ENCODE results near the gene S100A1. TPM values are rescaled to one million over a fixed set of nuclear protein-coding genes. Genes with fewer than 3 reads are reported as not detected.
"Not testable (repeated sequence)": the region's sequence is repeated elsewhere in the genome, so short reads cannot be mapped to it uniquely, and the experiment has no call there.

The S100A1 gene
- polyA plus RNA-seq, 3 donors = 21.0 to 29.1 (median 26.7) TPM

DNA sequence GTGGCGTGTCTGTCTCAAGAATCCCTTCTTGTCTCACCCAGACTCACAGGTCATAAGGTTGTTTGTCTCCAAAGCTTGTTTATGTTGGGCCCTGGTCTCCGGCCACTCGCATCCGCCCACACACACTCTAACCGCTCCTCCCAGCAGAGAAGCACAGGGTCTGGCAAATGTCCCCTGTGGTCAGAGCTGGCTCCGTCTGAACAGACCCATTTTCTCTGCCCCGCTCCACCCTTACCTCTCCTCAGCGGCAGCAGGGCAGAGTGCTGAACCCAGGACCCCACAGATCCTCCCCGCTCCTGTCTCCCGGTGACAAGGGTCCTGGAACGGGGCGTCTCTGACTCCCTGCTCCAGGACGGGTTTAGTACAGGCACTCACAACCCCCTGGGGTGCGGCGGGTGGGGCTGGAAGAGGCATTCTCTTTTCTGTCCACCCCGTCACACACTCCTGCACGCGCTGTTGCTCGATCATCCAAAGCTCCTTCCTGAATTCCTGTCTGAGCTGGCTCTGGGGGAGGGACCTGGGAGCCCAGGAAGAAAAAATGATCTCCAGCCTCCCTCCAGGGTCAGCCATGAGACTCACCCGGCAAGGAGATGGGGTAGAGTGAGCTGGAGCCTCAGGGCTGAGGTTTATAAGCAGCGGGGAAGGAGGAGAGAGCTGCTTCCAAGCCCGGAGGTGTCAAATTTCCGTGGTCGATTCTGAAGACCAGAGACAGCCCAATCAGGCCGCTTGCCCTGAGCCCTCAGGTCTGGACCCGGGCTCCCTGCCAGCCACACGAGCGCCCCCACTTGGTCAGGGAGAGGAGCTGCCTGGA, 1.1 kb upstream of the S100A1 start, which contains the start of gene S100A13:
Gene S100A13 (minus strand): TSS at position 602 of the 811 bp plus-strand sequence. CDS start 1,033 bp downstream, outside the sequence.
- DNase-seq = peak; percentile 91

DNA sequence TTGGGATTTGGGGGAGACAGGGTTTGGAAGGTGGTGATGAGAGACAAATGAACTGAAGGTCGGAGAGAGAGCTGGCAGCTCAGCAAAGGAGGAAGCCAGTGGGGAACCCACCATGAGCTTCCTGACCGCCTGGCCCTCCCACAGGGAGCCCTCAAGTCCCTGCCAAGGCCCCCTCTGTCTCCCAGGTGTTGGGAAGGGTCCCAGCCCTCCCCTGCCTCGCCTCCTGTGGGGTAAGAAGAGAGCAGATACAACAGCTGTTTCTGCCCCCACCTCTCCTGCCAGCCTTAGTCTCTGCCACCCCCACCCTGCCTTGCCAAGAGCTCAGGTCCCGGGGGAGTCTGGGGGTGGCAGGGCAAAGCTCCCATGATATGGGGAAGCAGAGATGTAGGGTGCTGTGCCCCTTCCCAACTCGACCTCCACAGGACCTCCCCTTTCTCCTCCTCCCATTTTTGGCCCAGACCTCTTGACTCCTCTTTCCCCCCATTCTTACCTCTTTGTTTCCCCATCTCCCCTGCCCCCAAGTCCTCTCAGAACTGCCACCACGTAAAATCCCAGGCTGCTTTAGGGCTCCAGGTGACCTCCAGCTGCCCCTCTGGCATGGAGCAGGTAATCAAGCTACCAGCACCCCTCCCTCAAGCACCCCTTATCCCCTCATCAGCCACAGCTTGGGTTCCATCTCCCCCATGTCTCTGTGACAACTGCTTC, 556 bp downstream of the S100A1 start:
- DNase-seq = no peak

DNA sequence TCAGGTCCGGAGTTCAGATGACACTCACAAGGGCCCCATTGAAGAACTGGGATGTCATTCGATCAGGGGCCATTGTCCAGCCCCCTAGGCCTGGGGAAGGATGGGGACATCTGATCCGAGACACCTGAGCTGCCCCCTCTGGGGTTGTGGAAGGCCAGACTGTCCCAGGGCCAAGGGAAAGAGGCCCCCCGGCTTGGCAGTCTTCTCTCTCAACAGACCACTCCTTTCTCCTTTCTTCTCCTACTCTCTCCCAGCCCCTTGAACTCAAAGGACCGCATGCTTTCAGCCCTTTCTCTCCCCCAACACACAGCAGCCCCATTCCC, 1.1 kb downstream of the S100A1 start:
- no peak for DNase-seq

DNA sequence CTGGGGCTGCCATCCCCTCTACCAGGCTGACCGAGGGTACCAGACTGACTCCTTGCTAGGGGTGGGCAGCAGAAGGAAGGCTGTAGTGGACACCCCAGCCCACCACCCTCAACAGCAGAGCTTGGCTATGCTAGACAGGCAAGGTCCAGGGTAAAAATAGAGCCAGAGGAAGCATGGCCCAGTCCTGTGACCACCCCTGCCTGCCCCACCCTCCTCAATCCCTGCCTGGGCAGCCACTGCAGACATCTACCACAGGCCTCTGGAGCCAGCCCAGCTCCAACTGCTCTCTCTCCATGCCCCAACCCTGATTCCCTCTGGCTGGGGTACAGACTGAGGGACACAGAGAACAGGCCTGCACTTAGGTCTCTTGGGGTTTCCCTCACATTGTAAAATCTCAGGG, 1.7 kb downstream of the S100A1 start:
- DNase-seq = no peak

DNA sequence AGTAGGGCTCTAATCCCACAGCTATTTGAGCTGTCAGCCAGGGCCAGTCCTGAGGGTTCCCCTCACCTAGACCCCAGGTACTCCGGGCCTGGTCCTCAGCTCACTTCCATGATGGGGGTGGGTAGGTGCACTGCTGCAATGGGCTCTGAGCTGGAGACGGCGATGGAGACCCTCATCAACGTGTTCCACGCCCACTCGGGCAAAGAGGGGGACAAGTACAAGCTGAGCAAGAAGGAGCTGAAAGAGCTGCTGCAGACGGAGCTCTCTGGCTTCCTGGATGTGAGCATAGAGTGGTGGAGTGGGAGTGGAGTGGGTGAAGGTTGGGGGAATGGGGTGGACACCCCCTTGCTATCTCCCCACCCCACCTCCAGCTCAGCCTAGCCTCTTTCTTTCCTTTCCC, 2.1 kb downstream of the S100A1 start:
- DNase-seq = no peak

DNA sequence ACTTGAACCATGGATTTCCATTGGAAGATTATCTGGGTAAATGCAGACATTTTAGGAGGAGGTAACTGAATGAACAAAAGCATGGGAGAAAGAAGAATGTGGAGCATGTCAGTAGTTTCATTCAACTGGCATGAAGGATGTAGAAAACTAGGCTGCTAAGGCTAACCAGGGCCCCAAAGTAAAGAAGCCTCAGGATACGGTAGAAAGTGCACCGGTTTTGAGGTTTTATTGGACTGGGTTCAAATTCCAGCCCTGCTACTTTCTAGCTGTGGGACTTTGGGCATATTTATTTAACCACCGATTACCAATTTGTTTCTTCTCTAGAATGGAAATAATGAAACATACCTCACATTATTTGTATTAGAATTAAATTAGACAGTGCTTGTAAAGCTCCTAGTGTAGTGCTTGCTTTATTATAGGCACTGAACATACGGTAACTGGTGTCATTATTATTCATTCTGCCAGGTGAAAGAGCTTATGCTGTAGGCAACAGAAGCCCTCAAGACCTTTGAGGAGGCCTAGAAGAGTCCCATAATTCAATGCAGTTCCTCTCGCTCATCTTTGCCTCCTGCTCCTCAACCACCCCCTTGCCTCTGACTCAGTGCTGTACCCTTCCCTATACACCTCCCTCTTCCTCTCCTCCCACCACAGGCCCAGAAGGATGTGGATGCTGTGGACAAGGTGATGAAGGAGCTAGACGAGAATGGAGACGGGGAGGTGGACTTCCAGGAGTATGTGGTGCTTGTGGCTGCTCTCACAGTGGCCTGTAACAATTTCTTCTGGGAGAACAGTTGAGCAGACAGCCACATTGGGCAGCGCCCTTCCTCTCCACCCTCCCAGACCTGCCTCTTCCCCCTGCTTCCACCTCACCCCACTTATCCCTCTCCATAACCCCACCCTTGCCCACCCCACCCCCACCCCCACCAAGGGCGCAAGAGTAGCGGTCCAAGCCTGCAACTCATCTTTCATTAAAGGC, 3.1 kb downstream of the S100A1 start:
- DNase-seq = no peak

DNA sequence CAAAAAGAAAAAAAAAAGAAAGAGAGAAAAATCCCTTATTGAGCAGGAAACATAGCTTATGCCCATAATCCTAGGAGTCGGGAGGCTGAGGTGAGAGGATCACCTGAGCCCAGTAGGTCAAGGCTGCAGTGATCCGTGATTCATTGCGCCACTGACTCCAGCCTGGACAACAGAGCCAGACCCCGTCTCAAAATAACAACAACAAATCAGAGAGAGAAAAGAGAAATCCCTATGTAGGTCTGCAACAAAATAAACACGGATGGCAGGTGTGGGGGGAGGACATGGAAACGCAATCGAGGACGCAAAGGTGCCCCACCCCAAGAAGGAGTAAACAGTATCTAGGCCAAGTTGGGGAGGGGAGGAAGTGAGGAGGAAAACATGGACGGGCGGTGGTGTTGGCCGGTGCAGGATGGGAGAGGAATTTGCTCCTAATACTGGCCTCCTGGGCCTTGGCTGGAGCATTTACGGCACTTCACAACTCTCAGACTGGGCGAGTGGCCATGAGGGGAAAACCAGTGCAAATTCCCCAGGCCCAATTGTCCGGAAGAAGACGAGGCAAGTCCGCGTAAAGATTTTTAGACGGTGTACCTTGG, 5.0 kb downstream of the S100A1 start:
- no peak for DNase-seq

DNA sequence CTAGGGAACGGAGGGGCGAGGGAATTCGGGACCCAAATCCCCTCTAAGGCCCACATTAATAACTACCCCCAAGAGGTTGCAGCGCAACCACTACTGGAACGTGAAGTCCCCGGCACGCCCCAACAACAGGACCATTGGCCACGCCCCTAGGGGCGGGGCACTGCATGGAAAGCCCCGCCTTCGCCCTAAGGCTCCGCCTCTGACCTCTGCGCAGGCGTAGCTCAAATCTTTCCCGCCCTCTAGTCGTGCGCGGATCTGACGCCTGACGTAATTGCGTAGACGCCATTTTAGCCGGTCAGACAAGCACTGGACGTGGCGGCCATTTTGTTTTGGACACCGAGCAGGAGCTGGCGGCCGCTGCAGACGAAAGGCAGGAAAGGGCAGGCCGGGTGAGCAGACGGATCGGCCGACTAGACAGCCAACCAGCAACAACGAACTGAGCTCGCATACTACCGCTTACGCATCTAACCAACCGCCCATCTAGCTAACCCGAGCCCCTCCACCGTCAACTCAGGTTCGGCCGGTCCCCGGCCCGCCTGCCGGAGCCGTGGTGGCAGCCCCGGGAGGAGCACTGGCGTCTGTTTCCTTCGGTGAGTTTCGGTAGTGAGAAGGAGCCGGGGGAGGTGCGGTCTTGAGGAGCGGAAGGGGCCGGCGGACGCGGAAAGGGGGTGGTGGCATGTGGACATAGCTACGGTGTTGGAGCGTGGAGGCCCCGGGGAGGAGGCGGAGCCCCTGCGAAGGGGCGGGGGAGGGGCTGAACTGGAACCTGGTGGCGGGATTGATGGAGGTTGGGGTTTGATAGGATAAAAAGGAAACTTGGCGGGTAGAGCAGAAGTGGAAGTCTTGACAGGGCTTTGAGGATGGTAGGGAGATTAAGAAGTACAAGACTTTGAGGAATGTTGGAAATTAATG, 5.8 kb downstream of the S100A1 start, which contains the start of gene CHTOP:
Gene CHTOP (plus strand): TSS at position 313 of the 912 bp plus-strand sequence. CDS start 2,523 bp downstream, outside the sequence.
- peak; percentile 98 for DNase-seq

DNA sequence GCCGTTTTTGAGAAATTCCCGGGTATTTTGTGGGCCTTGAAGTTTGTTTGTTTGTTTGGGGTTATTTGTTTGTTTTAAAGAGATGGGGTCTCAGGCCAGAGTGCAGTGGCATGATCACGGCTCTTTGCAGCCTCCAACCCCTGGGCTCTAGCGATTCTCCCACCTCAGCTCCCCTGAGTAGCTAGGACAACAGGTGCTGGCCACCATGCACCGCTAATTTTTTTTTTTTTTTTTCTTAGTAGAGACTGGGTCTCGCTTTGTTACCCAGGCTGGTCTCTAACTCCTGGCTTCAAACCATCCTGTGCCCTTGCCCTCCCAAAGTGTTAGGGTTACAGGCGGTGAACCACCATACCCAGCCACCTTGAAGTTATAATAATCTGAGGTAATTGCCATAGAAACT, 7.6 kb downstream of the S100A1 start:
- no peak for DNase-seq

DNA sequence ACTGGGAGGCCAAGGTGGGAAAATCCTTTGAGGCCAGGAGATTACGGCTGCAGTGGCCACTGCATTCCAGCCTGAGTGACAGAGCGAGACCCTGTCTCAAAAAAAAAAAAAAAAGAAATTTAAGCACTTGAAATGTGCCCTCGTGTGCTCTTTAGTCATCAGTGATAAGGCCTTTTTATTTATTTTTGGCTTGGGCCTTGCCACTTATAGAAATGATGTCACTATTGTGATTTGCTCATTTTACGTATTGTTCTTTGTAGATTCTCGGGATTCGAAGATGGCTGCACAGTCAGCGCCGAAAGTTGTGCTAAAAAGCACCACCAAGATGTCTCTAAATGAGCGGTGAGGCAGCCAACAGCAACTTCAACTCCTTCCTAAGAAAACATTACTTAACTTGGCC, 8.1 kb downstream of the S100A1 start:
- DNase-seq = no peak

DNA sequence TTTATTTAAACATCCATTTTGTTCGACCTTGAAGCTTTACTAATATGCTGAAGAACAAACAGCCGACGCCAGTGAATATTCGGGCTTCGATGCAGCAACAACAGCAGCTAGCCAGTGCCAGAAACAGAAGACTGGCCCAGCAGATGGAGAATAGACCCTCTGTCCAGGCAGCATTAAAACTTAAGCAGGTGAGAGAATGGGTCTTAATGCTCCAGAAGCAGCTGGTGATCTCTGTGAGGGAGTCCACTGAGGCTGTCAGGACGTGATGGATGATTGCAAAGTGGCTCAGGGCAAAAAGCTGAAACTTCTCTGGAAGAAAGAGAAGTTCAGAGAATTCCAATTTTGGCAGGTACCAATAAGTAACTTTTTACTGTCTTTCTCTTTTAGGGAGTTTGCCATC, 10.0 kb downstream of the S100A1 start:
- no peak for DNase-seq

DNA sequence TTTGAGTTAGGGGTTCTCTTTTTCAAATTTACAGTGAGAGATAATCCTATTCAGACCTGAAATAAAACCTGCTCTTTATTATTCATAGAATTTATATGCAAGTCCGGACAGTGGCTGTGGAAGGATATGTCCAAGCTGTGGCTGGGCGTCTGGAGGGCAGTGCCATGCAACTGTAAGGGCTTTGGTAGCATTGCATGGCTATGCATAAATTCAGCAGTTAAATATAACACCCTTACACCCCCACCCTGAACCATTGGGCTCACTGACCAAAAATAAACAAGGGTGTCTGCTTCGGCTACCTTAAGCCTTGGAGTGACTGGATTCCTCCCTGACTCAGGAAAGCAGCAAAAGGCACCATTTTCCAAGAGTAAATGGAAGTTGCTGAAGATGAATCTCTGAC, 11.0 kb downstream of the S100A1 start:
- DNase-seq = no peak

DNA sequence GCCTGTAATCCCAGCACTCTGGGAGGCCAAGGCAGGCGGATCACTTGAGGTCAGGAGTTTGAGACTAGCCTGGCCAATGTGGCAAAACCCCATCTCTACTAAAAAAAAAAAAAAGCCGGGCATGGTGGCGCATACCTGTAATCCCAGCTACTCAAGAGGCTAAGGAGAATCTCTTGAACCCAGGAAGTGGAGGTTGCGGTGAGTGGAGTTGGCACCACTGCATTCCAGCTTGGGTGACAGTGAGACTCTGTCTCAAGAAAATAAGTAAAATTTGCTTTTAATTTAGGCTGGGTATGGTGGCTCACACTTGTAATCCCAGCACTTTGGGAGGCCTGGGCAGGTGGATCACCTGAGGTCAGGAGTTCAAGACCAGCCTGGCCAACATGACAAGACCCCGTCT, 12.0 kb downstream of the S100A1 start:
- DNase-seq = not testable (repeated sequence)

DNA sequence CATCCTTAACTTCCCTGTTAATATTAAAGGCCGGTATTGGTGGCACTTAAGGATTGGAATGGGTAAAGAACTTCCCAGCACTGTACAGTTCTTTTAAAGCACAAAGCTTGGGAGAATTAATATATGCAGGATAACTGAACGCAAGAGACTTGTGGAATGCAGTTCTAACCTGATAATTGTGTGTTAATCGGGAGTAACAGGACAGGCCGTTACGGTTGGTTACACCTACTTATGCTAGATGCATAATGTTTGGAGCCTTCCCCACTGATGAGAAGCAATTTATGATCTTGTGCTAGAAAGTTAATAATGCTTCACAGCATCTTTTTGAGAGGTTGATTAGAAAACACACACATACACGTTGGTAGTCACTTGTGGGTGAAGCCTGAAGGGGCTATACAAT, 12.6 kb downstream of the S100A1 start:
- no peak for DNase-seq

DNA sequence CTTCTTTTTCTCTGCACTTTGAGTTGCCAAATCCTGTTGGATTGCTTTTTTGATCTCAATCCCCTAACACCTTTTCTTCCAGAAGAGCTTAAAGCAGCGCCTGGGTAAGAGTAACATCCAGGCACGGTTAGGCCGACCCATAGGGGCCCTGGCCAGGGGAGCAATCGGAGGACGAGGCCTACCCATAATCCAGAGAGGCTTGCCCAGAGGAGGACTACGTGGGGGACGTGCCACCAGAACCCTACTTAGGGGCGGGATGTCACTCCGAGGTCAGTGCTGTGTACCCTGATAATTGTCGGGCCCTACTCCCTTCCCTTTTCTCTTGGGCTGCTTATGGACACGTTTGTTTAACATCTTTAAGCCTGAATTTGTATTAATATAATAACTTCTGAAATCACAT, 13.9 kb downstream of the S100A1 start:
- no peak for DNase-seq

DNA sequence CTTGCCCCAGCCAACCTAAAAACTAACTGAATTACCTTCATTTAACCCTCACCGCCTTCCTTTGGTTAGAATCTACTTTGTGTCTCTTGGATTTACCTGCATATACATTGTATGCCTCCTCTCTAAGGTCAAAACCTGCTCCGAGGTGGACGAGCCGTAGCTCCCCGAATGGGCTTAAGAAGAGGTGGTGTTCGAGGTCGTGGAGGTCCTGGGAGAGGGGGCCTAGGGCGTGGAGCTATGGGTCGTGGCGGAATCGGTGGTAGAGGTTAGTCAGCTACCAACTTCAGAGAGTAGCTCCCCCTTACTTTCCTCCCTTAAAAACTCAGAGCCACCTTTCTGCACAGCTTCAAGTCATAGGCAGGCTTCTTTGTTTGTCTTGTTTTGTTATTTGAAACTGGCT, 14.9 kb downstream of the S100A1 start:
- no peak for DNase-seq

DNA sequence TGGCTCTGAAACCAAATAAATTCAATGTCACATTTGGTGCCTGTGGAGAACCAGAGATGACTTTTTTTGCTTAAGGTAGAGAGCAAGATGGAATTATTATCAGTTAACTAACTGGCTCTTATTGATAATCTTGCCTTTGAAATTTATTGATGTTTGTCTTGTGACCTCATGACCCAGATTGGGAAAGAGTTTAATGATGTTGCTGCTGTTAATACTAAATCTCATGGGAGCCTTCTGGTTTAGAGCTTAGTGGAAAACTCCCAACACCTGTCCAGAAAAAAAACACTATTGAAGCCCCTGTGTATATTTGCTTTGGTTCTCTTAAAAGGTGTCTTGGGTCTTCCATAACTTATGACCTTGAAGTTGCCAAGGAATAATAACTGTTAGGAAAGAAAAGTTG, 15.6 kb downstream of the S100A1 start:
- DNase-seq = no peak

DNA sequence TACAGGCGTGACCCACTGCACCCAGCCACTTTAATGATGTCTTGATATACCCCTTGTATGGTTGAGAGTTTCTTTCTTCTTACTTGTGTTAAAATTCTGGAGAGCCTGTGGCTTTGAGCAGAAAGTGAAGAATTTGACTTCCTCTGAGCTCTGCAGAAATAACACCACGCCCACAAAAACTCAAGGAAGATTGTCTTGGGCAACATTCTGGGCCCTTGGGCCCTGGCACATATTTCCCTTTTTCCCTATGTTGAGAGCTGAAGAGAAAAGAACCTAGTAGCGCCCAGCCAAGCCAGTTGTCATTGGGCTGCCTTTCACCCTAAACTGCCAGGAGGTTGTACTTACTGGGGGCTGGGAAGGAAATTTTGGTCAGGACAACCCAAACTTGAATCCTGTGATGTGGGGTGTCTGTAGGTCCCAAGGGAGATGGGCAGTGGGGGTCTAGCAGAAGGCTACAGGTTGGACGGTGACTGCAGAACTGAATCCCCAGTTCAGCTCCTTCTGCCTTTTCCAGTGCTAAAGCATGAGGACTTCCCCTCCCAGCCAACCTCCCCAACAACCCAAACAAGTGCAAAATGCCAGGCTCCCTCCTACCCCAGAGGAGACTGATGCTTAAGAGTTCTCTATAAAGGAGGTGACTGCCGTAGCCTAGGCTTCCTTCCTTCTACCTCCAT, 18.6 kb downstream of the S100A1 start:
- DNase-seq = no peak

DNA sequence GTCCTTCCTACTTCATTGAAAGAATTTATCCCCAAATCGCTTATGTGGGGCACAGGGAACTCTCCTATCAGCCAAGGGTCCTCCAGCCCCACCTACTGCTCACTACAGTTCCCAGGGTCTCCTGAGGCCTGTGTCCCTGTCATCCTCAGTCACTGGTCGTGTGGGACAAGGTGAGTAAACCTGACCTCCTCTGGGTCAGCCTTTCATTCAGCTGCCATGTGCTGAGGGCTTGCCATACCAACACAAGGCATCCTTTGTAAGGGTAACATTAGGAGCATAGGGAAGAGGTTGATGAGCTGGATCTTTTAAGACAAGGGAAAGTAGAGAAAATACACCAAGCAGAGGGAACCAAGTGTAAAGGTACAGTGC, 19.1 kb downstream of the S100A1 start:
- DNase-seq = no peak

DNA sequence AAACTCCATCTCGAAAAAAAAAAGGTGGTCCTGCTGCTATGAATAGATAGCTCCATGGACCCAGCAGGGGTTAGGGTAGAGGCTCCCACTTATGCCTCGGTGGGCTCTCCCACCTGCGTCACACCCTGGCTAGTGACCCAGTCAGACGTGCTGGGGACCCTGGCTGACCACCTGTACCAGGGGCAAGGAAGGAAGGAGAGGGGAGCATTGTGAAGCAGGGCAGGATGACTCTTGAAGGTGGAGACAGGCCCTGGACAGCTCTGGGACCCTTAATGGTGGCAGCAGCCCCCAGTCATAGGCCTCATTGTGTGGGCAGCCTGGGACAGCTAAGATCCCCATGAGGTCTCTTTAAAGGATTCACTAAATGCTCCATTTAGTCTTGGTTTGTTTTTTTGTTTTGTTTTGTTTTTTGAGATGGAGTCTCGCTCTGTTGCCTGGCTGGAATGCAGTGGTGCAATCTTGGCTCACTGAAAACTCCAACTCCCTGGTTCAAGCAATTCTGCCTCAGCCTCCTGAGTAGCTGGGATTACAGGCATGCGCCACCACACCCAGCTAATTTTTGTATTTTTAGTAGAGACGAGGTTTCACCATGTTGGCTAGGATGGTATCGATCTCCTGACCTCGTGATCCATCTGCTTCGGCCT, 19.9 kb downstream of the S100A1 start:
- no peak for DNase-seq
